Breast epithelium (tissue), 4 donors: ENCODE results near the gene KLHL36. TPM values are rescaled to one million over a fixed set of nuclear protein-coding genes. Genes with fewer than 3 reads are reported as not detected.

Source experiments
- DNase-seq, 2 donors: peaks; one replicate each; pipeline ENCODE4 v3.0.0-alpha.2; 2019; ENCODE audit warnings: low spot score in 2 of 2
- H3K27ac ChIP-seq, 2 donors: fragments of 200-600 bp; sonication (generic) in 1 of 2; one replicate each; pipeline ENCODE4 v1.5.1; 2016 to 2019; ENCODE audit warnings: mild to moderate bottlenecking in 1 of 2
- H3K27me3 ChIP-seq, 2 donors: fragments of 200-600 bp; sonication (generic) in 1 of 2; one replicate each; pipeline versions ENCODE4 v1.5.1 to v1.6.0; 2017 to 2019; ENCODE audit warnings: control low read depth in 1 of 2, mild to moderate bottlenecking in 1 of 2
- H3K36me3 ChIP-seq: fragments of 200-600 bp; one replicate; pipeline ENCODE4 v1.5.1; 2019
- H3K4me1 ChIP-seq, 2 donors: fragments of 200-600 bp; sonication (generic); one replicate each; pipeline ENCODE4 v1.5.1; 2016 to 2019; ENCODE audit warnings: control low read depth in 1 of 2
- H3K4me3 ChIP-seq, 3 donors: fragments of 200-600 bp; sonication (generic); 1 replicate in 2 of 3; 2 replicates in 1 of 3; pipeline ENCODE4 v1.5.1; 2016 to 2019; ENCODE audit warnings: mild to moderate bottlenecking in 3 of 3, moderate library complexity in 2 of 3
- H3K9me3 ChIP-seq, 2 donors: fragments of 200-600 bp; sonication (generic) in 1 of 2; one replicate each; pipeline ENCODE4 v1.5.1; 2016 to 2019; ENCODE audit warnings: control low read depth in 1 of 2
- POLR2A ChIP-seq: fragments of 450-650 bp; IDR thresholded peaks from one replicate; pipeline ENCODE4 v1.6.1; 2016; ENCODE audit warnings: antibody characterized with exemption, mild to moderate bottlenecking, moderate library complexity
- POLR2AphosphoS5 ChIP-seq, 3 donors: sonication (generic); formaldehyde crosslinking; IDR thresholded peaks; one replicate each; pipeline ENCODE4 v1.6.1; 2017; ENCODE audit warnings: antibody characterized with exemption in 3 of 3
- intact Hi-C: fragments of 100-400 bp; cut with DNase I; formaldehyde crosslinking; loops from one replicate; pipeline ENCODE4 v1.15.1; 2023; ENCODE audit warnings: low total_unique reads
- total RNA-seq, 3 donors: library from RNA; depleted of rRNA; stranded (reverse); fragments of >200 nt; gene quantifications; one replicate each; pipeline ENCODE4 v1.1.0, GENCODE V29; 2016
- TF ChIP-seq, protein P1 (sequence below), 3 donors: fragments of 450-650 bp; IDR thresholded peaks; one replicate each; pipeline ENCODE4 v1.5.1; 2016 to 2017; ENCODE audit warnings: antibody characterized with exemption in 3 of 3, mild to moderate bottlenecking in 3 of 3, moderate library complexity in 3 of 3

The KLHL36 gene
- total RNA-seq, 3 donors from 2014 or later = 51.5 to 61.4 (median 59.4) TPM

DNA sequence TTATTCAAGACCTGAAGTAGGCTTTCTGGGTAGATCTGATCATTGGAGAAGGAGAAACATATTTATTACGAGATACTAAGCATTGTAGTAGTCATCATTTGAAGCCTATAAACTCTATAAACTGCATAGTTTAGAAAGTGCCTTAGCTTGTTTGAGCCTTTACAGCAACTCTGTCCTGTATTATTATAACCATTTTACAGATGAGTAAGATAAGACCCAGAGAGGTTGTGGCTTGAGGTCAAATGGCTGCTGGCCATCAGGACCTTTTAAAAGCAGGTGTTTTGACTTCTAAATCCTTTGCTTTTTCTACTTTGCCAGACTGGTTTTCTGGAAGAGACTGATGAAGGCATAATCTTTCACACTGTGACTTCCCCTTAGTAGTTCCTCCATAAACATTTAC, 58.5 kb downstream of the KLHL36 start:
- Histone ChIP-seq H3K4me3 (no peak overlapping the region), H3K27ac (no peak overlapping the region), H3K4me1 (peaks cover 0 to 11% of the 10 kb centered on the region in 2 donors), H3K27me3 (no peaks in the 10 kb centered on the region), H3K9me3 (no peaks in the 10 kb centered on the region), H3K36me3 (no peaks in the 10 kb centered on the region)
- TF ChIP-seq POLR2AphosphoS5 (IDR thresholded peaks at IDR 0.05) = no peak
- TF ChIP-seq, protein P1, sequence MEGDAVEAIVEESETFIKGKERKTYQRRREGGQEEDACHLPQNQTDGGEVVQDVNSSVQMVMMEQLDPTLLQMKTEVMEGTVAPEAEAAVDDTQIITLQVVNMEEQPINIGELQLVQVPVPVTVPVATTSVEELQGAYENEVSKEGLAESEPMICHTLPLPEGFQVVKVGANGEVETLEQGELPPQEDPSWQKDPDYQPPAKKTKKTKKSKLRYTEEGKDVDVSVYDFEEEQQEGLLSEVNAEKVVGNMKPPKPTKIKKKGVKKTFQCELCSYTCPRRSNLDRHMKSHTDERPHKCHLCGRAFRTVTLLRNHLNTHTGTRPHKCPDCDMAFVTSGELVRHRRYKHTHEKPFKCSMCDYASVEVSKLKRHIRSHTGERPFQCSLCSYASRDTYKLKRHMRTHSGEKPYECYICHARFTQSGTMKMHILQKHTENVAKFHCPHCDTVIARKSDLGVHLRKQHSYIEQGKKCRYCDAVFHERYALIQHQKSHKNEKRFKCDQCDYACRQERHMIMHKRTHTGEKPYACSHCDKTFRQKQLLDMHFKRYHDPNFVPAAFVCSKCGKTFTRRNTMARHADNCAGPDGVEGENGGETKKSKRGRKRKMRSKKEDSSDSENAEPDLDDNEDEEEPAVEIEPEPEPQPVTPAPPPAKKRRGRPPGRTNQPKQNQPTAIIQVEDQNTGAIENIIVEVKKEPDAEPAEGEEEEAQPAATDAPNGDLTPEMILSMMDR (IDR thresholded peaks at IDR 0.05) = no peak
- TF ChIP-seq POLR2A = no peak
- intact Hi-C loops = loop anchor here (5.0 kb wide), 1 partner anchor 945 kb away; no protein-coding TSS in a partner anchor
- no peak for DNase-seq

DNA sequence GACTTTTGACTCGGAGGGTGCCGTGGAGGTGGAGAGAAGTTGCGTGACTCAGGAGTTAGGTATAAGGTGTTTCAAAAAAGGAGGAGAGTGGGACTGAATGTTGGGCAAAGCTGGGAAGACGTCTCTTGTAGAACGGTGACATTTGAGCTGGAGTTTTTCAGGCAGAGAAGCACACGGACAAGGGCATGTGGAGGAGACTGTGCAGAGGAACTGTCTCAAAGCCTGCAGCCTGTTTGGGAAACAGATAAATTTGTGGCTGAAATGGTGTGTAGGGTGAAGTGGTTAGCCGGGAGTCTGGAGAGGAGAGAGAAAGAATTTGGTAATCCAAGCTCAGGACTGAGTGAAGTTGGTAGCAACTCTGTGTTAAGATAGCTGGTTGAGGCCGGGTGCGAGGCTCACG, 61.3 kb downstream of the KLHL36 start:
- DNase-seq = no peak
- Histone ChIP-seq H3K4me1 (no peaks in the 10 kb centered on the region), H3K27ac (no peak overlapping the region)

DNA sequence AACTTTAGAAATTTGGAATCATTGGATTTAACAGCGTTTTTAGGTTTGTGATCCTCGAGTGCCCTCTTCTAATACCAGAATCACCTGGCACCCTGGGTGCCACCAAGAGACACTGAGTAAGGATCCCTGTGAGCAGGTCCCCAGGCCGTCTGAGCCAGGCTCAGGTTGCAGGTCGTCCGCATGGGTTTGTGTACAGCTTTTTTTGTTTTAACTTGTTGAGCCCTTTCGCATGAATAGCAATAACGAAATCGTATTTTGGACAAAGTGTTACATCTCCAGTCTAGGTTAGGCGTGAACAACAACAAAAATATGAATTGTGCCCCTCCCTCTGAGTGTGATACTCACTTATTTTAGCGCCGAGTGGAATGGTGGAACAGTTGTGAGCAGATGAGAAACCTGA, 62.4 kb downstream of the KLHL36 start:
- Histone ChIP-seq H3K4me1 (no peaks in the 10 kb centered on the region), H3K9me3 (no peaks in the 10 kb centered on the region), H3K27ac (no peak overlapping the region), H3K4me3 (no peak overlapping the region), H3K27me3 (no peaks in the 10 kb centered on the region), H3K36me3 (no peaks in the 10 kb centered on the region)
- no peak for DNase-seq
- TF ChIP-seq, protein P1 (IDR thresholded peaks at IDR 0.05) = no peak
- TF ChIP-seq POLR2AphosphoS5 (IDR thresholded peaks at IDR 0.05) = no peak
- no peak for TF ChIP-seq POLR2A
- intact Hi-C loops = no loop called here

More for the DNA sequence above, 61.3 kb downstream of the KLHL36 start:
- no peaks in the 10 kb centered on the region for H3K36me3 ChIP-seq
- TF ChIP-seq, protein P1 (IDR thresholded peaks at IDR 0.05) = no peak
- TF ChIP-seq POLR2A (no peak), POLR2AphosphoS5 (IDR thresholded peaks at IDR 0.05) (no peak)
- H3K27me3 ChIP-seq = no peaks in the 10 kb centered on the region
- H3K4me3 ChIP-seq = no peak overlapping the region
- H3K9me3 ChIP-seq = no peaks in the 10 kb centered on the region
- intact Hi-C loops = loop anchor here (5.0 kb wide), 1 partner anchor 943 kb away; no protein-coding TSS in a partner anchor

Other genes with a start within 250 kb of the KLHL36 start
- gene MEAK7, start 143.9 kb upstream of the KLHL36 start, total RNA-seq = 10 to 100 TPM in 2 of 3 donors, 1 to 10 TPM in 1; 8.8 to 38.1 (median 17.4) TPM
- 10 to 100 TPM; 22.0 to 49.2 (median 44.6) TPM for gene COTL1, start 30.4 kb upstream of the KLHL36 start, total RNA-seq
- gene USP10, start 51.5 kb downstream of the KLHL36 start, total RNA-seq = 10 to 100 TPM; 30.4 to 70.8 (median 51.5) TPM
- gene CRISPLD2, start 171.5 kb downstream of the KLHL36 start, total RNA-seq = 100 to 1,000 TPM in 2 of 3 donors, 10 to 100 TPM in 1; 94.7 to 386 (median 216) TPM